AG09319 (cell line): ENCODE measurements around the gene THAP2.

Experiments used
- DNase-seq: peaks from one replicate; pipeline ENCODE4 v3.0.0-alpha.2; 2010; ENCODE audit warnings: low read depth; ENCODE audit errors: extremely low read depth
- TF ChIP-seq, protein P1 (sequence below): IDR thresholded peaks from 2 replicates; pipeline ENCODE4 v1.5.1; 2011; ENCODE audit warnings: low read depth, mild to moderate bottlenecking, inconsistent platforms, low read length, moderate library complexity

THAP2 gene

DNA sequence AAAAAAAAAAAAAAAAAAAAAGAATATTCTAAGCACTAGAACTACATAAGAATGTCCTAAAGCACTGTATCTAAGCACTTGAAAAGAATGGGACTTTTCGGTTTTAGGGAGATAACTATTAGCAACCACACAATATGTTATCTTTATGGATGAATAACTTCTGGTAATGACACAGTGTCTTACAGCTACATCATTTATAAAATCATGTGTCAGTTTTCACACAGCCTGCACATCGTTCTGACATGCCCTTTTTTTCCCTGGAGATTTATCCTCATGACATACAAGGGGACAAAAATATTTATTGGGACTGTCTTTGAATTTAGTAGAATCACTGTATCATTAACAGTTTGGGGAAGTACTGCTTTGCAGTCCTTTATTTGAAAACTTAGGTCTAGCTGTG lies 39.1 kb downstream of the THAP2 start:
- TF ChIP-seq, protein P1, sequence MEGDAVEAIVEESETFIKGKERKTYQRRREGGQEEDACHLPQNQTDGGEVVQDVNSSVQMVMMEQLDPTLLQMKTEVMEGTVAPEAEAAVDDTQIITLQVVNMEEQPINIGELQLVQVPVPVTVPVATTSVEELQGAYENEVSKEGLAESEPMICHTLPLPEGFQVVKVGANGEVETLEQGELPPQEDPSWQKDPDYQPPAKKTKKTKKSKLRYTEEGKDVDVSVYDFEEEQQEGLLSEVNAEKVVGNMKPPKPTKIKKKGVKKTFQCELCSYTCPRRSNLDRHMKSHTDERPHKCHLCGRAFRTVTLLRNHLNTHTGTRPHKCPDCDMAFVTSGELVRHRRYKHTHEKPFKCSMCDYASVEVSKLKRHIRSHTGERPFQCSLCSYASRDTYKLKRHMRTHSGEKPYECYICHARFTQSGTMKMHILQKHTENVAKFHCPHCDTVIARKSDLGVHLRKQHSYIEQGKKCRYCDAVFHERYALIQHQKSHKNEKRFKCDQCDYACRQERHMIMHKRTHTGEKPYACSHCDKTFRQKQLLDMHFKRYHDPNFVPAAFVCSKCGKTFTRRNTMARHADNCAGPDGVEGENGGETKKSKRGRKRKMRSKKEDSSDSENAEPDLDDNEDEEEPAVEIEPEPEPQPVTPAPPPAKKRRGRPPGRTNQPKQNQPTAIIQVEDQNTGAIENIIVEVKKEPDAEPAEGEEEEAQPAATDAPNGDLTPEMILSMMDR = no peak
- no peak for DNase-seq

DNA sequence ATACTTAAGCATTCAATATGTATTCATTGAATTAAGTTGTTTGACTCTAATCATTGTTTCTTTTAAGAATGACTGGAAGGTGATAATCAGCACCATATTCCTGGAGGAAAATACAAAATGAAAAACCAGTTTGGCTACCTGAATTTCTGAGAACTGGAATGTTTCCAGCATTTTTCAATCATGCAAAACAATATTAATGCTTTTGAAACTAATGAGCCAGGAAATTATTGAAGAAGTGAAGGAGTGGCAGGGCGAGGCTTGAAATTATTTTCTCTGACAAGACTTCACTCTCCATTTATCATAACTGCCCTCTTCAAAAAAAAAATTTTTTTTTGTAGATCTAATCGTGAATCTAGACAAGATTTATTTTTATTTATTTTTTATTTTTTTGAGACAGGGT lies 40.8 kb downstream of the THAP2 start:
- no peak for DNase-seq
- TF ChIP-seq, protein P1 = no peak

DNA sequence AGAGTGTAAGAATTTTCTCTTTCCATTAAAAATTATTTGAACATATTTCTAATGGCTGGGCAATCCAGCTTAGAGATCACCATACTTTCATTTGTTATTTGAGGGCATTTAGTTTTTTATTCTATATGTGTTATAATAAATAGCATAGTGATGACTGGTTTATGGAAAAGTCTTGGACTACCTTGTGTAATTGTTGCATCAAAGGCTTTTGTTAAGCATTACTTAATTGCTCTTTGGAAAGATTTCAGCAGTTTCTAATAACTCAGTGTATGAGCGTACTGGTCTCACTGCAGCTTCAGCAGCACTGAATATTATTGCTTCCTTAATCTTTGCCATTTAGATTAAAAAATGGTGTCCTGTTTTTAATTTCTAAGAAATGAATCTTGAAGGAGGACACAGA lies 44.6 kb downstream of the THAP2 start:
- no peak for DNase-seq
- TF ChIP-seq, protein P1 = no peak

DNA sequence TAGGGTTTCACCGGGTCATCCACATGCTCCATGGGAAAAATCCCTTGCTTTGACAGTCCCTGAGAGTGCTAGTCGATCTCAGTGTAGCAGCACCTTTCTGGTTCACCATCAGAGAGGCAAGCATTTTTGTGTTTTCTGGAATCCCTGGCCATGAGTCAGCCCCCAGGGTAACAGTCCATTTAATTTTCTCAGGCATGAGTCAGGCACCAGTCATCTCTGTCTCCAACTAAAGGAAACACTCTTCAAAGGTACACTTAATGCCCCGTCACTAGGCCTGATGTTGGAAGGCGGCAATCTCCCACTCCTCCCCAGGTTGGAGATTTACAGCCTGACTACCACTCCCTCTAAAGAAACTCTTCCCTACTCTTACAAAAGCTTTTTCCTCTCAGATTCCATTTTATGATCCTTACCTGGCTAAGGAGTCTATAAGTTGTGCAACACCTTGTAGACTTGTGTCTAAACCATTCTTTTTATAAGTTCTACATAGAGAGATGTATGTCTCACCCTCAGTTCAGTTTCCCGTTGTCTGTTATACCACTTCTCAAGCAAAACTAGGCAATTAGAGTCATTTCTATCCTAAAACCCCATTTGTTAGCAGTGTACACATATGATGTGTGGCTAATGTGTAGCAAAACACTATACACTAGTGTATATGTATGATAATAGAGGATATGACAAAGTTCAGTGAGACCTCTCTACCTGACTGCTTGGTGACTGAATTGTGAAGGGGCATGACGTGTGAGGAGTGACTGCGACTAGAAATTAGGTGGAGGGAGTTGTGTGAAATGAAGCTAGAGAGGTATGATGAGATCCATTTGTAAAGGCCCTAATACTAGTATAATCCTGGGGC lies 46.4 kb downstream of the THAP2 start:
- no peak for DNase-seq
- TF ChIP-seq, protein P1 = no peak

DNA sequence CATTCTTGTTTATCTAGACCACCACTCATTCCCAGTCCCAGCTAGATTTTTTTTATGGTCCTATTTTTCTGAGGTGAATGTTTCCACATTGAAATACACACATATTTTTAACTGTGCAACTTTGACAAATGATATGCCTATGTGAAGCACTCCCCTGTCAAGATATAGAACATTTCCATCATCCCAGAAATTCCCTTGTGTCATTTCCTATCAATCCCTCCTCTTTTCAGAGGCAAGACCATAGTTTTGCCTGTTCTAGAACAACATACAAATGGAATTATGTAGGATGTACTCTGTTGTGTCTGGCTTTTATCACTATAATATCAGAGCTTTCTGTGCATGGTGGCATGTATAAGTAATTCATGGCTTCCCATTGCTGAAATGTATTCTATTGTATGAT lies 54.5 kb downstream of the THAP2 start:
- TF ChIP-seq, protein P1 = no peak

DNA sequence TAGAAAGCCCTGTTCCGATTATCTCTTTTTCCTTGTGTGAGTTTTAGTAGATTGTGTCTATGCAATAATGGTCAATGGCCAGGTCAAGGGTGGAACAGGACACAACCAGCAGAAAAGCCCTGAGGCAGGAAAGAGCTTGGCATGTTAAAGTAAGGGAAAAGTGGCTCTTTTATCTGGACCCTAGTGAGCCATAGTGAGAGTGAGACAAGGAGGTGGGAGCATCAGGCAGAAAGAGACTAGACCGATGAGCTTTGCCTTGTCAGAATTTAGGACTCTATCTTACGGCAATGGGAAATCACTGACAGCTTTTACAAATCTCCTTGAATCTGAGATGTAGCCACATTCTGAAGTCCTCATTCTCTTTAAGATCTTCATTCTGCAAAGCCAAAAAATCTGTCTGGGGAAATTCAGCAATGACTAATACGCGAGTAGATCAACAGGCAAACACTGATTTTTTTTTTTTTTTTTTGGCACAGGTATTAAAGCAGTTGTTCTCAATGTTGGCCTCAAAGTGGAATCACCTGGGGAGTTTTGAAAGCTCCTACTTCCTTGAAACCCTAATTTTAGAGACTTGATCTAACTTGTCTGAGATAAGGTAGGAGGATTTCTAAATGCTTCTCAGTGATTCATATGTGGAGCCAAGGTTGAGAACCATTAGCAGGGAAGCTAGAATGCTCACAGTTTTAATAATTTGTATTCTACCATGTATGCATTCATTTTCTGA lies 55.7 kb downstream of the THAP2 start:
- DNase-seq = no peak
- TF ChIP-seq, protein P1 = no peak

More for the DNA sequence above, 54.5 kb downstream of the THAP2 start:
- no peak for DNase-seq
